Activated CD4-positive, alpha-beta T cell treated with anti-CD3 and anti-CD28 coated beads for 36 hours (primary cell): Measurements from ENCODE around the gene HSDL1. TPM values are rescaled to one million over a fixed set of nuclear protein-coding genes. Genes with fewer than 3 reads are reported as not detected.
"Not testable (repeated sequence)": the region's sequence is repeated elsewhere in the genome, so short reads cannot be mapped to it uniquely, and the experiment has no call there.

Source experiments
- ATAC-seq: fragments of 200-7000 bp; cut with Tn5 transposase; one replicate; pipeline ENCODE4 v1.10.0; 2021; ENCODE audit warnings: mild to moderate bottlenecking, moderate library complexity
- CTCF ChIA-PET: fragments of 350-600 bp; sonication (Branson Sonifier 250); formaldehyde crosslinking; loops from one replicate; lab custom pipeline; 2021; ENCODE audit warnings: antibody characterized with exemption; lab: Charles Lee
- POLR2A ChIA-PET: fragments of 350-600 bp; sonication (Branson Sonifier 250); formaldehyde crosslinking; loops from one replicate; lab custom pipeline; 2021; ENCODE audit warnings: antibody characterized with exemption, inconsistent platforms; lab: Charles Lee
- DNase-seq: peaks from one replicate; pipeline ENCODE4 v3.0.0-alpha.2; 2020
- H3K27ac Mint-ChIP-seq: one replicate; pipeline ENCODE4 v1.8.0; 2021; ENCODE audit warnings: mixed read lengths
- H3K27me3 Mint-ChIP-seq: one replicate; pipeline ENCODE4 v1.8.0; 2021; ENCODE audit warnings: mixed read lengths
- H3K36me3 Mint-ChIP-seq: one replicate; pipeline ENCODE4 v1.8.0; 2021; ENCODE audit warnings: low read depth, mixed read lengths
- H3K4me1 Mint-ChIP-seq: one replicate; pipeline ENCODE4 v1.8.0; 2021; ENCODE audit warnings: mixed read lengths
- H3K4me3 Mint-ChIP-seq: one replicate; pipeline ENCODE4 v1.8.0; 2021; ENCODE audit warnings: mild to moderate bottlenecking, moderate library complexity, mixed read lengths
- H3K9me3 Mint-ChIP-seq: one replicate; pipeline ENCODE4 v1.8.0; 2021; ENCODE audit warnings: low read depth, mixed read lengths
- intact Hi-C, 2 experiments: fragments of 100-400 bp; cut with DNase I in 1 of 2; cut with micrococcal nuclease in 1 of 2; formaldehyde crosslinking; loops; one replicate each; pipeline versions ENCODE4 v1.14.2 to v1.15.1; 2022 to 2024; cut with DNase I, micrococcal nuclease
- total RNA-seq, 2 experiments: library from RNA; stranded (reverse); gene quantifications; one replicate each; pipeline ENCODE4 v1.2.3, GENCODE V29; 2021

Gene HSDL1
- total RNA-seq, 2 experiments from 2014 or later, result 7.4 to 11.4 TPM

- Mint-ChIP-seq H3K9me3 (no peaks in the 10 kb centered on the region), H3K4me3 (no peak overlapping the region), H3K27me3 (no peaks in the 10 kb centered on the region), H3K4me1 (peaks cover 22% of the 10 kb centered on the region), H3K36me3 (peaks cover 7% of the 10 kb centered on the region), H3K27ac (no peak overlapping the region)
- intact Hi-C loops, result loop anchor here (5.0 to 10.0 kb wide), 4 partner anchors 68 to 908 kb away; partner anchors contain the start of genes COTL1 (in 1 of the 2), KIAA0513 (in 1 of the 2), MEAK7 (in 1 of the 2) and TAF1C (in 1 of the 2)
- POLR2A ChIA-PET, result no interaction called here
- CTCF ChIA-PET, result interaction anchor here (0.6 to 1.1 kb wide), 4 partner anchors 10 to 851 kb away, joined by 3 to 4 read pairs (median 3); no protein-coding TSS in a partner anchor
- ATAC-seq, result no peak
- no peak for DNase-seq
These were observed 25.6 kb downstream of the HSDL1 start for GRCh38 chr16:84119368-84119767.

GRCh38 chr16:84118315-84118714 is 26.7 kb downstream of the HSDL1 start:
- H3K27me3 Mint-ChIP-seq, POLR2A ChIA-PET, H3K36me3 Mint-ChIP-seq, H3K9me3 Mint-ChIP-seq, DNase-seq, ATAC-seq: not testable (repeated sequence)
- peaks cover 25% of the 10 kb centered on the region for H3K4me1 Mint-ChIP-seq
- peak overlapping the region; percentile 63 for H3K27ac Mint-ChIP-seq
- intact Hi-C loops, result loop anchor here (5.0 to 10.0 kb wide), 4 partner anchors 69 to 909 kb away; partner anchors contain the start of genes COTL1 (in 1 of the 2), KIAA0513 (in 1 of the 2), MEAK7 (in 1 of the 2) and TAF1C (in 1 of the 2)
- peak overlapping the region; percentile 55 for H3K4me3 Mint-ChIP-seq
- CTCF ChIA-PET, result interaction anchor here (2.0 to 3.5 kb wide), 3 partner anchors 18 to 31 kb away, joined by 4 to 31 read pairs (median 14); partner anchors contain the start of genes DNAAF1 and HSDL1

- POLR2A ChIA-PET, result interaction anchor here (0.5 to 1.6 kb wide), 5 partner anchors 27 to 703 kb away, joined by 3 to 11 read pairs (median 3); partner anchors contain the start of genes CRISPLD2, DNAAF1 and HSDL1
- Mint-ChIP-seq H3K9me3 (no peaks in the 10 kb centered on the region), H3K27me3 (no peaks in the 10 kb centered on the region), H3K36me3 (peaks cover 4% of the 10 kb centered on the region), H3K4me1 (peaks cover 29% of the 10 kb centered on the region), H3K27ac (peak overlapping the region; percentile 90), H3K4me3 (peak overlapping the region; percentile 80)
- intact Hi-C loops, result loop anchor here (2.0 to 10.0 kb wide), 6 partner anchors 29 to 910 kb away; partner anchors contain the start of genes COTL1 (in 1 of the 2), KIAA0513 (in 1 of the 2), MEAK7 (in 1 of the 2) and TAF1C (in 1 of the 2)
- ATAC-seq (no peak), DNase-seq (peak; percentile 69)
- CTCF ChIA-PET, result interaction anchor here (0.8 to 3.7 kb wide), 16 partner anchors 9 to 217 kb away, joined by 3 to 31 read pairs (median 4); partner anchors contain the start of genes DNAAF1, HSDL1 and TAF1C
These were observed 27.5 kb downstream of the HSDL1 start for GRCh38 chr16:84117494-84117843.

- H3K36me3 Mint-ChIP-seq, result peaks cover 4% of the 10 kb centered on the region
- DNase-seq, result peak; percentile 99
- peak within 1 kb of the TSS; percentile 80 for H3K4me3 Mint-ChIP-seq
- peak within 1 kb of the TSS; percentile 95 for H3K27ac Mint-ChIP-seq
- peak; percentile 93 for ATAC-seq
- CTCF ChIA-PET, result interaction anchor here (0.6 to 3.7 kb wide), 21 partner anchors 10 to 257 kb away, joined by 3 to 31 read pairs (median 4); partner anchors contain the start of genes DNAAF1, HSDL1 and TAF1C
- H3K27me3 Mint-ChIP-seq, result no peaks in the 10 kb centered on the region
- no peaks in the 10 kb centered on the region for H3K9me3 Mint-ChIP-seq
- peaks cover 31% of the 10 kb centered on the region for H3K4me1 Mint-ChIP-seq
- intact Hi-C loops, result loop anchor here (1.0 to 10.0 kb wide), 11 partner anchors 18 to 910 kb away; partner anchors contain the start of genes DNAAF1 (in 2 of the 2), HSDL1 (in 2 of the 2), TAF1C (in 2 of the 2) and COTL1 (in 1 of the 2)
- POLR2A ChIA-PET, result interaction anchor here (0.5 to 1.6 kb wide), 5 partner anchors 28 to 703 kb away, joined by 3 to 11 read pairs (median 3); partner anchors contain the start of genes CRISPLD2, DNAAF1 and HSDL1
These were observed 28.1 kb downstream of the HSDL1 start, which contains the start of gene MBTPS1 for GRCh38 chr16:84116720-84117493. TSS of gene MBTPS1 (minus strand) at chr16:84116942. CDS start at chr16:84101783, 15,159 bp downstream.

- Mint-ChIP-seq H3K4me3 (peak overlapping the region; percentile 80), H3K4me1 (peaks cover 39% of the 10 kb centered on the region), H3K36me3 (peaks cover 2% of the 10 kb centered on the region), H3K27ac (peak overlapping the region; percentile 95), H3K9me3 (no peaks in the 10 kb centered on the region), H3K27me3 (no peaks in the 10 kb centered on the region)
- intact Hi-C loops, result loop anchor here (1.0 to 10.0 kb wide), 11 partner anchors 17 to 911 kb away; partner anchors contain the start of genes DNAAF1 (in 2 of the 2), HSDL1 (in 2 of the 2), TAF1C (in 2 of the 2) and COTL1 (in 1 of the 2)
- peak; percentile 49 for ATAC-seq
- peak; percentile 75 for DNase-seq
- ChIA-PET POLR2A (interaction anchor here (1.6 kb wide), 2 partner anchors 27 to 29 kb away, joined by 5 to 11 read pairs; partner anchors contain the start of genes DNAAF1 and HSDL1), CTCF (interaction anchor here (0.6 to 3.7 kb wide), 20 partner anchors 9 to 256 kb away, joined by 3 to 31 read pairs (median 4); partner anchors contain the start of gene TAF1C)
These were observed 28.9 kb downstream of the HSDL1 start for GRCh38 chr16:84115919-84116719.

GRCh38 chr16:84111949-84112348 is 33.0 kb downstream of the HSDL1 start:
- H3K4me3 Mint-ChIP-seq, ATAC-seq, H3K27ac Mint-ChIP-seq, H3K9me3 Mint-ChIP-seq, POLR2A ChIA-PET, H3K27me3 Mint-ChIP-seq: not testable (repeated sequence)
- peak; percentile 58 for DNase-seq
- peaks cover 13% of the 10 kb centered on the region for H3K36me3 Mint-ChIP-seq
- H3K4me1 Mint-ChIP-seq, result peaks cover 54% of the 10 kb centered on the region
- intact Hi-C loops, result loop anchor here in 1 of 2 experiments (1.0 to 10.0 kb wide), 2 partner anchors 13 to 393 kb away; partner anchors contain the start of gene MEAK7
- CTCF ChIA-PET, result interaction anchor here (1.0 to 1.9 kb wide), 4 partner anchors 12 to 64 kb away, joined by 3 to 5 read pairs (median 3); no protein-coding TSS in a partner anchor

GRCh38 chr16:84111525-84111924 is 33.5 kb downstream of the HSDL1 start:
- intact Hi-C loops, result loop anchor here in 1 of 2 experiments (1.0 to 10.0 kb wide), 2 partner anchors 12 to 393 kb away; partner anchors contain the start of gene MEAK7
- ATAC-seq (no peak), DNase-seq (no peak)
- H3K4me3 Mint-ChIP-seq, result no peak overlapping the region
- ChIA-PET POLR2A (no interaction called here), CTCF (interaction anchor here (0.6 to 1.5 kb wide), 5 partner anchors 12 to 45 kb away, joined by 3 to 4 read pairs (median 3); no protein-coding TSS in a partner anchor)
- no peaks in the 10 kb centered on the region for H3K9me3 Mint-ChIP-seq
- H3K36me3 Mint-ChIP-seq, result peaks cover 16% of the 10 kb centered on the region
- peaks cover 56% of the 10 kb centered on the region for H3K4me1 Mint-ChIP-seq
- peak overlapping the region; percentile 42 for H3K27ac Mint-ChIP-seq
- H3K27me3 Mint-ChIP-seq, result no peaks in the 10 kb centered on the region

- intact Hi-C loops, result loop anchor here in 1 of 2 experiments (10.0 kb wide), 1 partner anchor 394 kb away; the partner anchor contains the start of gene MEAK7
- H3K27me3 Mint-ChIP-seq, result no peaks in the 10 kb centered on the region
- DNase-seq (no peak), ATAC-seq (no peak)
- H3K9me3 Mint-ChIP-seq, result no peaks in the 10 kb centered on the region
- ChIA-PET CTCF (interaction anchor here (0.6 to 1.5 kb wide), 2 partner anchors 22 to 28 kb away, joined by 4 to 5 read pairs; no protein-coding TSS in a partner anchor), POLR2A (no interaction called here)
- peaks cover 19% of the 10 kb centered on the region for H3K36me3 Mint-ChIP-seq
- H3K4me3 Mint-ChIP-seq, result no peak overlapping the region
- H3K27ac Mint-ChIP-seq, result no peak overlapping the region
- peaks cover 61% of the 10 kb centered on the region for H3K4me1 Mint-ChIP-seq
These were observed 34.5 kb downstream of the HSDL1 start for GRCh38 chr16:84110527-84110926.

GRCh38 chr16:84109598-84110335 is 35.2 kb downstream of the HSDL1 start:
- ATAC-seq (no peak), DNase-seq (no peak)
- intact Hi-C loops, result loop anchor here in 1 of 2 experiments (10.0 kb wide), 1 partner anchor 395 kb away; the partner anchor contains the start of gene MEAK7
- ChIA-PET CTCF (interaction anchor here (0.6 to 1.5 kb wide), 4 partner anchors 9 to 338 kb away, joined by 3 to 5 read pairs (median 4); no protein-coding TSS in a partner anchor), POLR2A (no interaction called here)
- Mint-ChIP-seq H3K27me3 (no peaks in the 10 kb centered on the region), H3K9me3 (no peaks in the 10 kb centered on the region), H3K27ac (no peak overlapping the region), H3K4me1 (peaks cover 58% of the 10 kb centered on the region), H3K4me3 (no peak overlapping the region), H3K36me3 (peaks cover 17% of the 10 kb centered on the region)
